Liver (tissue), 9 donors: ENCODE measurements around the gene ATP11A. TPM values are rescaled to one million over a fixed set of nuclear protein-coding genes. Genes with fewer than 3 reads are reported as not detected.

Experiments
- DNase-seq: peaks from one replicate; pipeline ENCODE4 v3.0.0-alpha.2; 2017; ENCODE audit warnings: low spot score
- H3K27ac ChIP-seq, 2 donors: one replicate each; pipeline ENCODE4 v1.7.0; 2013; ENCODE audit warnings: inconsistent platforms in 2 of 2, low read length in 2 of 2, control low read depth in 1 of 2, low read depth in 1 of 2, mild to moderate bottlenecking in 1 of 2
- H3K27me3 ChIP-seq, 4 donors: one replicate each; pipeline versions ENCODE4 v1.6.1 to v1.7.0; 2013; ENCODE audit warnings: low read length in 3 of 4, inconsistent platforms in 1 of 4, mild to moderate bottlenecking in 1 of 4, moderate library complexity in 1 of 4; ENCODE audit not compliant: control insufficient read depth in 4 of 4, insufficient read depth in 4 of 4
- H3K36me3 ChIP-seq, 4 donors: one replicate each; pipeline versions ENCODE4 v1.6.1 to v1.7.0; 2013; ENCODE audit warnings: low read length in 3 of 4, mild to moderate bottlenecking in 3 of 4, low read depth in 1 of 4, moderate library complexity in 1 of 4; ENCODE audit not compliant: control insufficient read depth in 4 of 4, insufficient read depth in 3 of 4
- H3K4me1 ChIP-seq, 4 donors: one replicate each; pipeline versions ENCODE4 v1.6.1 to v1.7.0; 2013; ENCODE audit warnings: low read length in 3 of 4, mild to moderate bottlenecking in 3 of 4, moderate library complexity in 1 of 4; ENCODE audit not compliant: control insufficient read depth in 4 of 4, insufficient read depth in 4 of 4
- H3K4me3 ChIP-seq, 3 donors: one replicate each; pipeline versions ENCODE4 v1.6.1 to v1.7.0; 2013; ENCODE audit warnings: low read length in 3 of 3, control low read depth in 1 of 3, low read depth in 1 of 3, mild to moderate bottlenecking in 1 of 3
- H3K9ac ChIP-seq, 2 donors: one replicate each; pipeline ENCODE4 v1.7.0; 2013; ENCODE audit warnings: low read length in 2 of 2, mild to moderate bottlenecking in 2 of 2, moderate library complexity in 2 of 2, control low read depth in 1 of 2, low read depth in 1 of 2
- H3K9me3 ChIP-seq, 4 donors: one replicate each; pipeline versions ENCODE4 v1.6.1 to v1.7.0; 2013; ENCODE audit warnings: low read length in 3 of 4; ENCODE audit not compliant: control insufficient read depth in 4 of 4
- CTCF ChIP-seq: fragments of 150-350 bp; IDR thresholded peaks from 2 replicates; pipeline ENCODE4 v1.5.1; 2017; ENCODE audit warnings: improper control_type of control experiment, low read depth, low read length; ENCODE audit not compliant: missing input control
- EGR1 ChIP-seq, 2 donors: IDR thresholded peaks; 2 replicates each; pipeline ENCODE4 v1.6.1; 2016 to 2018; ENCODE audit warnings: antibody characterized with exemption in 2 of 2, low read depth in 2 of 2
- FOXA1 ChIP-seq: IDR thresholded peaks from 2 replicates; pipeline ENCODE4 v1.6.1; 2016; ENCODE audit warnings: antibody characterized with exemption
- FOXA2 ChIP-seq: IDR thresholded peaks from 2 replicates; pipeline ENCODE4 v1.6.1; 2016; ENCODE audit warnings: antibody characterized with exemption
- GABPA ChIP-seq, 2 donors: IDR thresholded peaks in 1 of 2; conservative IDR thresholded peaks in 1 of 2; 2 replicates each; pipeline ENCODE4 v1.6.1; 2016; ENCODE audit warnings: antibody characterized with exemption in 2 of 2, mild to moderate bottlenecking in 1 of 2, moderate library complexity in 1 of 2
- HNF4A ChIP-seq, 2 donors: conservative IDR thresholded peaks; 2 replicates each; pipeline ENCODE4 v1.6.1; 2016; ENCODE audit warnings: antibody characterized with exemption in 2 of 2, mild to moderate bottlenecking in 2 of 2
- HNF4G ChIP-seq: IDR thresholded peaks from 2 replicates; pipeline ENCODE4 v1.6.1; 2016; ENCODE audit warnings: antibody characterized with exemption
- JUND ChIP-seq, 2 donors: IDR thresholded peaks; 2 replicates each; pipeline ENCODE4 v1.6.1; 2016; ENCODE audit warnings: antibody characterized with exemption in 2 of 2
- MAX ChIP-seq: IDR thresholded peaks from 2 replicates; pipeline ENCODE4 v1.6.1; 2016; ENCODE audit warnings: antibody characterized with exemption
- NR2F2 ChIP-seq: IDR thresholded peaks from 2 replicates; pipeline ENCODE4 v1.6.1; 2016; ENCODE audit warnings: antibody characterized with exemption
- RAD21 ChIP-seq, 2 donors: IDR thresholded peaks; 2 replicates each; pipeline ENCODE4 v1.6.1; 2016; ENCODE audit warnings: antibody characterized with exemption in 2 of 2, mild to moderate bottlenecking in 2 of 2
- REST ChIP-seq: IDR thresholded peaks from 2 replicates; pipeline ENCODE4 v1.6.1; 2016; ENCODE audit warnings: antibody characterized with exemption, mild to moderate bottlenecking
- RXRA ChIP-seq, 2 donors: IDR thresholded peaks; 2 replicates each; pipeline ENCODE4 v1.6.1; 2017 to 2018; ENCODE audit warnings: antibody characterized with exemption in 2 of 2, mild to moderate bottlenecking in 1 of 2
- SP1 ChIP-seq: IDR thresholded peaks from 2 replicates; pipeline ENCODE4 v1.6.1; 2018; ENCODE audit warnings: antibody characterized with exemption, mild to moderate bottlenecking
- TAF1 ChIP-seq: conservative IDR thresholded peaks from 2 replicates; pipeline ENCODE4 v1.6.1; 2016; ENCODE audit warnings: antibody characterized with exemption, mild to moderate bottlenecking
- ZBTB33 ChIP-seq: IDR thresholded peaks from 2 replicates; pipeline ENCODE4 v1.6.1; 2016; ENCODE audit warnings: antibody characterized with exemption
- WGBS: extraction: QIAGEN DNeasy Blood & Tissue Kit; methylation state at CpG from one replicate; pipeline ENCODE4 v1.1.7; 2013; 5-methylcytosine and 5-hydroxymethylcytosine counted together
- polyA plus RNA-seq, 2 donors: library from polyadenylated mRNA; stranded (reverse) in 1 of 2; unstranded in 1 of 2; fragments of 200-250 nt in 1 of 2; fragments of >200 nt in 1 of 2; fragmentation: Nextera tagmentation in 1 of 2; extraction: Ambion mirVana in 1 of 2; gene quantifications; one replicate each; pipeline versions ENCODE4 v1.2.1 to v1.2.3, GENCODE V29; 2013 to 2015
- total RNA-seq, 2 donors: library from RNA; depleted of rRNA; stranded (reverse); fragments of >200 nt; gene quantifications; one replicate each; pipeline ENCODE4 v1.2.3, GENCODE V29; 2014
- TF ChIP-seq, protein P1 (sequence below): IDR thresholded peaks from 2 replicates; pipeline ENCODE4 v1.6.1; 2016; ENCODE audit warnings: antibody characterized with exemption
- donor health status: healthy.
- donor health status: healthy.
- donor health status: healthy.
- donor health status: healthy.
- donor health status: healthy.

Gene ATP11A
- total and polyA plus RNA-seq, 4 donors, result 8.7 to 27.9 (median 13.8) TPM

DNA sequence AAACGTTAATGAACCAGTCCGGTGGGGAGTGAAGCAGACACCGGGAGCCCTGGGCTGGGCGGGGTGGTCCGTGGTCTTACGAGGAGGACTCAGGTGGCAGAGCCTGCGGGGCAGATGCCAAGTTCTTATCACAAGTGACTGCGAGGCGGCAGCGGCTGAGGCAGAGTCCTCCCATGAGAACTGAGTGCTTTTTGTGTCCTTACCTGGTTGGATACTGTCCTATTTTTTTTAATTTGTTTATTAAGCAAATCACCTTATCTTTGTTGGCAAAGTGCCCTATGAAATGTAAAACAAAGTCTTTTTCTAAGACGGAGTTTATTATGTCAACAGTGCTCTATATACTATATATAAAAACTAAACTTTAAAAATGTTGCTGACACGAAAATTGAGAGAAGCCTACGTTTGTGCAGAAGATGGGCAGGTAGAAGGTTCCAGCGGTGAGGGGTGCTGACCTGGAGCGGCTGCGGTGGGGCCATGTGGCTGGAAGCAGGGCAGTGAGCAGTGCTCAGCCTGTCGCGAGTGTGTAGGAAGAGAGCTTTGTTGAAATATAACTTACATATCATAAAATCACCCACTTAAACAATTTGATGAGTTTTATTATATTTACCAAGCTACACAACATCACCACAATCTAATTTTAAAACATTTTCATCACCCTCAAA lies 82.2 kb downstream of the ATP11A start:
- Histone ChIP-seq H3K27ac (no peak overlapping the region), H3K9me3 (no peaks in the 10 kb centered on the region), H3K36me3 (no peaks in the 10 kb centered on the region)

DNA sequence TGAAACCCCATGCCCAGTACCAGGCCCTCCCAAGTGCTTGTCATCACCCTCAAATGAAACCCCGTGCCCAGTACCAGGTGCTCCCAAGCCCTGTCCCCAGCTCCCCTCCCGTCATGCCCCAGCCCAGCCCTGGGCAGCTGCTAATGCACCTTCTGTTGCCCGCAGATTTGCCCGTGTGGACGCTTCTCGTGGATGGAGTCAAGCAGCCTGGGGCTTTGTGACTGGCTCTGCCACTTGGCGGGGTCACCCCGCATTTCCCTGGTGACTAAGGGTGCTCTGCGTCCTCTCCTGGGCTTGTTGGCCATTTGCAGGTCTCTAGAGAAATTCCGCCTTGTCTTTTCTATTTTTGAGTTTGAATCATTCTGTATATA lies 82.7 kb downstream of the ATP11A start:
- H3K9ac ChIP-seq, result no peak overlapping the region
- peaks cover 0 to 2% (median 0%) of the 10 kb centered on the region in 4 donors for H3K4me1 ChIP-seq
- 92% methylated on average over 10 of the region's 10 CpGs for WGBS
- no peaks in the 10 kb centered on the region for H3K9me3 ChIP-seq
- no peak for DNase-seq
- H3K36me3 ChIP-seq, result no peaks in the 10 kb centered on the region
- no peak overlapping the region for H3K4me3 ChIP-seq
- H3K27me3 ChIP-seq, result no peaks in the 10 kb centered on the region
- no peak overlapping the region for H3K27ac ChIP-seq
- no peak for TF ChIP-seq TAF1
- no peak for TF ChIP-seq EGR1 (IDR thresholded peaks at IDR 0.05; ENCODE audit: low read depth in 2 of 2)
- no peak for TF ChIP-seq HNF4A (conservative IDR thresholded peaks at IDR 0.05)
- TF ChIP-seq GABPA (IDR thresholded peaks at IDR 0.05 in 1 of 2, conservative IDR thresholded peaks at IDR 0.05 in 1 of 2), result no peak
- TF ChIP-seq FOXA2, result no peak
- no peak for TF ChIP-seq RAD21 (IDR thresholded peaks at IDR 0.05)
- no peak for TF ChIP-seq FOXA1
- no peak for TF ChIP-seq CTCF
- TF ChIP-seq RXRA (IDR thresholded peaks at IDR 0.05), result no peak
- TF ChIP-seq MAX, result no peak
- no peak for TF ChIP-seq HNF4G
- TF ChIP-seq NR2F2, result no peak
- no peak for TF ChIP-seq SP1
- TF ChIP-seq, protein P1, sequence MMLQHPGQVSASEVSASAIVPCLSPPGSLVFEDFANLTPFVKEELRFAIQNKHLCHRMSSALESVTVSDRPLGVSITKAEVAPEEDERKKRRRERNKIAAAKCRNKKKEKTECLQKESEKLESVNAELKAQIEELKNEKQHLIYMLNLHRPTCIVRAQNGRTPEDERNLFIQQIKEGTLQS, result no peak
- no peak for TF ChIP-seq JUND (IDR thresholded peaks at IDR 0.05)
- no peak for TF ChIP-seq ZBTB33

More for the DNA sequence above, 82.2 kb downstream of the ATP11A start:
- peaks cover 0 to 2% (median 0%) of the 10 kb centered on the region in 4 donors for H3K4me1 ChIP-seq
- no peak overlapping the region for H3K9ac ChIP-seq
- no peak overlapping the region for H3K4me3 ChIP-seq
- TF ChIP-seq TAF1, result no peak
- TF ChIP-seq REST, result no peak
- TF ChIP-seq GABPA (IDR thresholded peaks at IDR 0.05 in 1 of 2, conservative IDR thresholded peaks at IDR 0.05 in 1 of 2), result no peak
- no peak for TF ChIP-seq NR2F2
- no peak for DNase-seq
- 71% methylated on average over 18 of the region's 18 CpGs for WGBS
- H3K27me3 ChIP-seq, result no peaks in the 10 kb centered on the region
